GM18517 (cell line): ENCODE measurements around the gene POLRMT.
"Not testable (repeated sequence)": the region's sequence is repeated elsewhere in the genome, so short reads cannot be mapped to it uniquely, and the experiment has no call there.

ENCODE experiments used
- ATAC-seq: cut with Tn5 transposase; IDR thresholded peaks from one replicate; pipeline ENCODE4 v1.9.1; 2021; ENCODE audit warnings: mild to moderate bottlenecking, moderate library complexity; ENCODE audit not compliant: unreplicated experiment

The POLRMT gene

DNA sequence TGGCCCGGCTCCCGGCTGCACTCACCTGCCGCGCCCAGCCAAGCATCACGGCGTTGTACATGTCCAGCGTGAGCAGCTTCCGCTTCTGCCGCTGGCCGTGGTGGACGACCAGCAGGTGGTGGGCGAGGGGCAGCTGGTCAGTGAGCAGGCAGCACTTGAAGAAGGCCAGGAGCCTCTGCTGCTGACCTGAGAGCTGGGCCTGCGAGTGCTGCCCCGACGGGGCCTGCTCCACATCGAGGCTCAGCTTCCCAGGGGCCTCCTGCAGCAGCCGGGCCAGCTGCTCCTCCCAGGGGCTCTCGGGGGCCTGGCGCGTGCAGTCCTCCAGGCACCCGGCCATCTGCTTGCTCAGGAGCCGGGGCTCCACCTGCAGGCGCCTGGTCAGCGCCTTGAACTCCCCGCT lies 3.8 kb downstream of the POLRMT start:
- ATAC-seq: not testable (repeated sequence)

DNA sequence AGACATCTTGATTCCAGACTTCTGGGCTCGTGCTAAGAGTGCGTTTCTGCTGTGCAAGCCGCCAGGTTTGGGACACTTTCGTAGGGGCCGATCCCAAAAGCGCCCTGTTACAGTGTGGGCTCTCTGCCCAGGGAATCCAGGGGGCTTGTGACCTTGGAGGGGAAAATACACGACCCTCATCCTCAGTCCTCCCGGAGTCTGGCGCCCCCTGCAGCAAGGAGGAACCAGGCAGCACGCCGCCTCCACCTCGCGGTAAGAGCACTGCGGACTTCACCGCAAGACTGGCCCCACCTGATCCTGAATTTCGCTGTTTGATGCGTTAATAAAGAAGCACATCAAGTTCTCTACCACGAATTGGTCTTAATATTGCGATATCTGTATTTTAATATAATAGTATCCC lies 5.2 kb downstream of the POLRMT start:
- ATAC-seq: no peak

DNA sequence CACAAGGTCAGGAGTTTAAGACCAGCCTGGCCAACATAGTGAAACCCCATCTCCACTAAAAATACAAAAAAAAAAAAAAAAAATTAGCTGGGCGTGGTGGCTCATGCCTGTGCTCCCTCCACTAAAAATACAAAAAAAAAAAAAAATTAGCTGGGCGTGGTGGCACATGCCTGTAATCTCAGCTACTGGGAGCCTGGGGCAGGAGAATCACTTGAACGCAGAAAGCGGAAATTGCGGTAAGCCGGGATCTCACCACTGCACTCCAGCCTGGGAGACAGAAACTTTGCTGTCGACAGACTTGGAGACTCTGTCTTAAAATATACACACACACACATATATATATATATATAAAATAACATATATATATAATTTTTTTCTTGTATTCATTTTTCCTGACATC lies 6.8 kb downstream of the POLRMT start:
- not testable (repeated sequence) for ATAC-seq

- no peak for ATAC-seq
Observed at GRCh38 chr19:625257-625656, 8.1 kb downstream of the POLRMT start.

GRCh38 chr19:624433-625109 lies 8.8 kb downstream of the POLRMT start:
- ATAC-seq: no peak

DNA sequence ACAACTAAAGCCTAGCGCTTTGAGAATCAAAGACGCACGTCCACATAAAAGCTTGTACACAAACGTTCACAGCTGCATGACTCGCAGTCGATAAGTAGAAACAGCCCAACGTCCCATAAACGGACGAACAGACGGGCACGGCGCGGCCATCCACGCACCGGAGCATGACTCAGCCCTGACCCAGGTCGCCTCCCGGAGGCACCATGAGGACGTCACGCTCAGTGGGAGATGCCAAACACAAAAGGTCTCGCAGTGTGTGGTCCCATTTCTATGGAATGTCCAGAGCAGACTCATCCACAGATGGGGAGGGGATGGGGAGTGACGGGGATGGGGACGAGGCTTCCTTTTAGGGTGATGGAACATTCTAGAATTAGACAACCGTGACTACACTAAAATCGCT lies 9.4 kb downstream of the POLRMT start:
- ATAC-seq: no peak

DNA sequence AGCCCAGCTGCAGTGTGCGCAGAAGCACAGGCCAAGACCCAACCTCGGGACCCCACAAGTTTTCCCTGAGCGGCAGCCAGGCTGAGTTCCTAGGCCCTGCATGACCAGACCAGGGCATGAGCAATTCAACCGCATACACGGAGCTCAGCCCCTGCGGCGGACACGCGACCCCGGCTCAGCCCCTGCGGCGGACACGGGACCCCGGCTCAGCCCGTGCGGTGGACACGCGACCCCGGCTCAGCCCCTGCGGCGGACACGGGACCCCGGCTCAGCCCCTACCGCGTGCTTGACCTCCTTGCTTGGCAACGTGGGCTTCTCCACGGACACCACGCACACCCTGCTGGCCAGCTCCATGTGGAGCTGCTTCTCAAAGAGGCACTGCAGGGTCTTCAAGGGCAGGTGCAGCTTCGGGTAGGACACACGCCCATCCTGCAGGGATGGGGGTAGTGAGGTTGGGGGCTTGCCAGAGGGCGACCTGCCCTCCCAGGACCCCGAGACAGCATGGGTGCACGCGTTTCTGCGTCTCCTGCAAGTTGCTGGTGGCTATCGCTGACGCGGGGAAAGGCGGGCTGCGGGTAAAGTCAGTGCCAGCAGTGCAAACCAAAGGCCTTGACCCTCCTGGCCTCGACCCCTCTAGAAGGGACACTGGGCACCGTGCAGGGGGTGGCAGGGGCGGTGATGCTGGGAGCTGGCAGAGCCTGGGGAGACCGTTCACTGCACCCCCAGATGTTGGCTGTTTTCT lies 10.0 kb downstream of the POLRMT start:
- no peak for ATAC-seq

DNA sequence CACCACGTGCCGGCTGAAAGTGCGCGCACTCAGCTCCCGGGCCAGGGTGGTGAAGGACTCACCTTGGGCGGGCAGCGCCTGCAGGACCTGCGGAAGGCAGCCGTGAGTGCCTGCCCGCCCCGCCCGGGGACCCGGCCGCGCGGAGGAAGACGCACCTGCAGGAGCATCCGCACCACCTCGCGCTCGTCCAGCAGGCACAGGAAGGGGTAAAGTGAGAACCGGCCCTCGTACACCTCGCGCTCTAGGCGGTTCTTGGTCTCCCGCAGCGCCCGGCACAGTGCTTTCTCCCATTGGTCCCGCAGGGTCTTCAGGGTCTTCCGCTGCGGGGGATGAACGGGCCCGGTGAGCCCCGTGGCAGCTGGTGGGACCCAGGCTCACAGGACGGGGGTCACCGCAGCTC lies 10.7 kb downstream of the POLRMT start:
- ATAC-seq: no peak

DNA sequence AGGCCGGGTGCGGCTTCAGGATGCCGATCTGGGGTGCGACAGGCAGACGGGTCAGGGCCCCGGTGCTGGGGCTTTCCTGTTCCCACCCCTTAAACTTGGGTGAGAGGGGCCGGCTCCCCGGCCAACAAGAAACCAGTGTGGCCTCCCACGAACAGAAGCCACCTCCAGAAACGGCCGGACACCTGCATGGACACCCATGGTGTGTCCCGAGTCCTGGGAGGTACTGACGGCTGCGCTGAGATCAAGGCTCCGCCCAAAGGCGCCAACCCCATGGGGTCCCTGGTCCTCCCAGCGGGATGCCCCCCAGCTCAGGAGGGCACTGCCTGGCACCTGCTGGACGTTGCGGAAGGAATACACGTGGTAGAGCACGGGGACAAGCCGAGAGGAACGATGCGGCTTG lies 11.5 kb downstream of the POLRMT start:
- ATAC-seq: no peak

GRCh38 chr19:621191-621590 lies 12.1 kb downstream of the POLRMT start:
- ATAC-seq: not testable (repeated sequence)

DNA sequence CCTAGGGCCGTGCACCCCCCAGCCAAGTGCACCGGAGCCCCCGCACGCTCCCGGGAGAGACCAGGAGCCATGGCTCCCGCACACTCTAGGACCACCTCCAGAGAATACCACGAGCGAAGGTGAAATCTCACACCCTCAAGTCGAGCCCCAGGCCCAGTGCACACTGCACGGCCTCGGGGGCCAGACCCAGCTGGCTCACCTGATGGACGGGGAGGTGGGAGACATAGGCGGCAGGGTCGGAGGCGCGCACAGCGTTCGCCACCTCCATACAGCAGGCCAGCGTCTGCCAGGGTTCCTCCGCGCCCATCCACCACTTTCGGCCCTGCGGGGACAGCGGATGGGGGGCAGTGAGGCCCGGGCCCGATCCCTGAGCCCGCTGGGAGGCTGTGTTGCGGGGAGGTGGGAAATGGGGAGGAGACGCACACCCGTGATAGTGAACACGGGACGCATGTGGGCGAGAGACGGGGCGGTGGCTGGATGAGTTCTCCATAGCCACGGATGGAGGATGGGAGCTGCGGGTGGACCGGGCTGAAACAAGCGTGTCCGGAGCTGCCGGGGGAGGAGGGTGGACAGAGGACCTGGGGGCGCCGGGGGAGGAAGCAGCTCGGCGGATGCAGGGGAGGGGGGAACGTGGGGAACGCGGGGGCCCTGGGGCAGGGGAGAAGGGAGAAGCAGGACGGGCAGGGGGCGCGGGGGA lies 13.0 kb downstream of the POLRMT start:
- ATAC-seq: no peak

DNA sequence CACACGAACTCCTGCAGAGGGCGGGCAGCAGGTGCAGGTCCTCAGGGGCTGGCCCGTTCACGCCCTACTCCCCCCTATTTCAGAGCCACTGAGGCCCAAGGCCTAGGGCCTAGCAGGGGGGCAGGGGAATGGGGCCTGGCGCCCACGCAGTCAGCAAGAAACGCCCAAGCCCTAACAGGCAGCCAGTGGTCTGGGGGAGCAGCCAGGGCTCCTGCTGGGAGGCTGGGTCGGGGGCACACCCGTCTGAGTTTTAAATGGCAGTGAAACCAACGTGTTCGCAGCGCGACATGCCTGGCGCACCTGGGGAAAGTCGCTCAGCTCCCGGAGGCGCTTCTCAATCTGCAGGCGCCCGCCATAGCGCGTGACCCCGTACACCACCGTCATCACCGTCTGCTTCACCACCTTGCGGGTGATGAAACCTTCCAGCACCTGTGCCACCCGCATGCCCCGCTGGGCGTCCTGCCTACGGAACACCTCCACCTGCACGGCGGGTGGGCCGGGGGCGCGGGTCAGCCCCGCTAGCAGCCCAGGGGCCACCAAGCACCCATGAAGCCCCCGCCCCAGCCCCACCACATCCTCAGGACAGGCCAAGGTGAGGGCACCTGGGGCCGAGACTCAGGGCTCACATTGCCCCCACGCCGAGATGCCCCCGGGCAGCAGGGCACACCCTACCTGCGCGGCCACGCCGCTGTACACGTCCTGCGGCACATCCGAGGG lies 13.9 kb downstream of the POLRMT start:
- no peak for ATAC-seq

DNA sequence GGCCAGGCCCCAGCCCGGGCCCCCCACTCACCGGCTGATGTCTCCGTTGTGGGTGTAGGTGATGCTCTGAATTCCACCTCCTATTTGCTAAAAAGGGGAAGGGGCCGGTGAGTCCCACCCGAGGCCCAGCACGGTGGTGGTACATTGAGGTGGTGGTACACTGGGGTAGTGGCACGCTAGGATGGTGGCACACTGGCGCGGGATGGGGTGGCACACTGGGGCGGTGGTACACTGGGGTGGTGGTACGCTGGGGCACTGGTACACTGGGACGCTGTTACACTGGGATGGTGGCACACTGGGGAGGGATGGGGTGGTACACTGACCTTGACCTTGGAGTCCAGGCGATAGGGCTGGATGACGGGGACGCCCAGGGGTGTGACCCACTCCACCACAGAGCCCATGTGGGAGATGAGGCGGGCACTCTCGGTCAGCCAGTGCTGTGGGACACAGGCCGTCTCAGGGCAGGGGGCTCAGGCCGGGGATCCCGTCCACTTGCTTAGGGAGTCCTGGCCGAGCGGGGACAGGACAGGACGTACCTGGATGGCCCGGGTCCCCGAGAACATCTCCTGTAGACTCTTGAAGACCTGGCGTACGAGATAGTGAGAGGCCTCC lies 14.6 kb downstream of the POLRMT start:
- ATAC-seq: no peak

DNA sequence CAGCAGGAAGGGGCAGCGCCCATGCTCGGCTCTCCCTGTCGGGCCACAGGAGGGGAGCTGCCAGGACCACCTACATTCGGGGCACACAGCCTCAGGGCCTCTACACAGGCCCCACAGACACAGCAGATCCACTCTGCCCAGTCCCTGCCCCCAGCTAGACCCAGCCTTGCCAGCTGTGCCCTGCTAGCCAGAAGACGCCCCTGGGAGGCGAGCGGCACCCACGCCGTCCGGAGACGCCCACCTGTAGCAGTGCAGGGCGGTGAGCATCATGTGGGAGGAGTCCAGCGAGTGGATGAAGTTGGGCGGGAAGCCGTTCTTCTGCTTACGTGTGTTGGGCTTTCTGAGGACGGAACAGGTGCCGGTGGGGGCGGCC lies 15.1 kb downstream of the POLRMT start:
- no peak for ATAC-seq

- no peak for ATAC-seq
Observed at GRCh38 chr19:617551-618246, 15.6 kb downstream of the POLRMT start.

DNA sequence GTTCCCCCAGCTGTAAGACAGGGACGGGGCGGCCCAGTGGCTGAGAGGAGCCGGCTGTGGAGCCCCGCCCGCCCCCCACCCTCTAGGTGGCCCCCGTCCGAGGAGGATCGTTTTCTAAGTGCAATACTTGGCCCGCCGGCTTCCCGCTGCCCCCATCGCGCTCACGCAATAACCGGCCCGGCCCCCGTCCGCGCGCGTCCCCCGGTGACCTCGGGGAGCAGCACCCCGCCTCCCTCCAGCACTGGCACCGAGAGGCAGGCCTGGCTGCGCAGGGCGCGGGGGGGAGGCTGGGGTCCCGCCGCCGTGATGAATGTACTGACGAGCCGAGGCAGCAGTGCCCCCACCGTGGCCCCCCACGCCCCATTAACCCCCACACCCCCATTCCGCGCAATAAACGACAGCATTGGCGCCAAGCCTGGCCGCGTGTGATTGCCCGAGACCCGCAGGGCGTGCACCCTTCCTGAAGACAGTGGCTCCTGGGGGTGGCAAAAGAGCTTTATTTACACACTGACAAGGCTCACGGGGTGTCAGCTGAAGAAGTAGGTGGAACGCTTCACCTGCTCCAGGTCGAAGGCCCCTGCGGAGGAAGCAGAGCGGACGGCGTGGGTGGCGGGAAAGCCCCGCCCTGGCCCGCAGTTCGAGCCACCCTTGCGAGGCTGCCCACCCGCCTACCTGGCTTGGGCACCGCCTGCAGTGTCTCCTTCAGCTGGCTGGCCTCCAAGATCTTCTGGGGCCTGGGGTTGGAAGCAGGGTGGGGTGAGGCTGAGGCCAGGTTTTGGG lies 16.4 kb downstream of the POLRMT start:
- ATAC-seq: no peak

DNA sequence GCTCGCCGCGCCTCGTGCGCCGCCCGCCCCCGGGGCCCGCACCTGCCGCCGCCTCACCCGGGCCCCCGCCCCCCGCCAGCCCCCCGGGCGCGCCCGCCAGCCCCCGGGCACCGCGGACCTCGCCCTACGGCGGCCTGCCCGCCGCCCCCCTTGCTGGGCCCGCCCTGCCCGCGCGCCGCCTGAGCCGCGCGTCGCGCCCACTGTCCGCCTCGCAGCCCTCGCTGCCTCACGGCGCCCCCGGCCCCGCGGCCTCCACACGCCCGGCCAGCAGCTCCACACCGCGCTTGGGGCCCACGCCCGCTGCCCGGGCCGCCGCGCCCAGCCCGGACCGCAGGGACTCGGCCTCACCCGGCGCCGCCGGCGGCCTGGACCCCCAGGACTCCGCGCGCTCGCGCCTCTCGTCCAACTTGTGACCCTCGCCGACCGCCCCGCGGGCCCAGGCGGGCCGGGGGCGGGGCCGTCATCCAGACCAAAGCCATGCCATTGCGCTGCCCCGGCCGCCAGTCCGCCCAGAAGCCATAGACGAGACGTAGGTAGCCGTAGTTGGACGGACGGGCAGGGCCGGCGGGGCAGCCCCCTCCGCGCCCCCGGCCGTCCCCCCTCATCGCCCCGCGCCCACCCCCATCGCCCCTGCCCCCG lies 17.2 kb downstream of the POLRMT start:
- ATAC-seq: no peak

DNA sequence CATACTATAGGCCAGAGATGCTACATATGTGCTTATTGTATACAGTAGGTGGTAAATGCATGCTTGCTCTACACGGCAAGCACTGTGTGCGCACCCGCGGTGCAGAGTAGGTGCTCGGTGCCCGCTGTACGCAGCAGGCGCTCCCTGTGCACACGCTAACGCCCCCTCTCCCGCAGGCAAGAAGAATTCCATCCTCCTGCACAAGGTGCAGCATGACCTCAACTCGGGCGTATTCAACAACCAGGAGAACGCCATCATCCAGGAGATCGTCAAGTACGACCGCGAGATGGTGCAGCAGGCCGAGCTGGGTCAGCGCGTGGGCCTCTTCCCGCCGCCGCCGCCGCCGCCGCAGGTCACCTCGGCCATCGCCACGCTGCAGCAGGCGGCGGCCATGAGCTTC lies 17.7 kb downstream of the POLRMT start:
- ATAC-seq: no peak
